B cell (primary cell): ENCODE results near the gene LSG1.

ENCODE experiments used
- CTCF ChIP-seq: fragments of 200-600 bp; IDR thresholded peaks from one replicate; pipeline ENCODE4 v1.8.0; 2022; ENCODE audit warnings: antibody characterized with exemption, mild to moderate bottlenecking
- EZH2 ChIP-seq: IDR thresholded peaks from 2 replicates; pipeline ENCODE4 v1.6.1; 2012; ENCODE audit warnings: borderline replicate concordance, low read depth, mild to moderate bottlenecking, moderate library complexity, low read length; ENCODE audit not compliant: insufficient read depth, poor library complexity, severe bottlenecking

DNA sequence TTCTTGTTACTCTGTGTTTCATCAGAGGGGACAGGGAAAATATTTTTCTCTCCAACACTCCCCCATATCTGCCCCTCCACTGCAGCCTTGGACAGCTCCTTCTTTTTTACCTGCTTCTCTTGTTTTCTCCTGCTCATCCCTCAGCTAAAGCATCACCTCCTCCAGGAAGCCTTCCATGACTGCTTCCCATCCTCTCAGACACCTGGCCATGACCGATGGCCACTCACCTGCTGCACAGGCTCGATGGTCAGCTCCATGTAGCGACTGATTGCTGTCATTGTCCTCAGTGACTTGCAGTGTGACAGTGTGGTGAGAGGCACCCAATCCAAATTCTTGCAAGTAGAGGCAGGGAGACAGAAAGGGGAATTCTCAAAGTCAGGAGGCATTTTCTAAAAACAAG is 61.3 kb downstream of the LSG1 start:
- TF ChIP-seq CTCF (no peak), EZH2 (no peak)
